Spleen (tissue), 11 donors: ENCODE data around the gene DENND1A. TPM values are rescaled to one million over a fixed set of nuclear protein-coding genes. Genes with fewer than 3 reads are reported as not detected.

Experiments
- DNase-seq: peaks from one replicate; pipeline ENCODE4 v3.0.0-alpha.2; 2020
- H3K27ac ChIP-seq, 8 donors: fragments of 200-600 bp; sonication (generic) in 7 of 8; 1 replicate in 4 of 8; 2 replicates in 4 of 8; pipeline versions ENCODE4 v1.5.0 to v1.8.0; 2016 to 2021; ENCODE audit warnings: inconsistent platforms in 4 of 8, mild to moderate bottlenecking in 4 of 8, moderate library complexity in 1 of 8
- H3K27me3 ChIP-seq, 7 donors: fragments of 200-600 bp; sonication (generic) in 6 of 7; replicated peaks in 1 of 7; 1 replicate in 4 of 7; 2 replicates in 3 of 7; pipeline versions ENCODE4 v1.5.0 to v1.8.0; 2016 to 2021; ENCODE audit warnings: inconsistent platforms in 3 of 7, mild to moderate bottlenecking in 1 of 7
- H3K36me3 ChIP-seq, 6 donors: fragments of 200-600 bp; sonication (generic) in 5 of 6; 1 replicate in 4 of 6; 2 replicates in 2 of 6; pipeline versions ENCODE4 v1.5.0 to v1.8.0; 2016 to 2021; ENCODE audit warnings: inconsistent platforms in 2 of 6
- H3K4me1 ChIP-seq, 6 donors: fragments of 200-600 bp; sonication (generic) in 5 of 6; 1 replicate in 3 of 6; 2 replicates in 3 of 6; pipeline versions ENCODE4 v1.5.0 to v1.8.0; 2016 to 2021; ENCODE audit warnings: inconsistent platforms in 3 of 6
- H3K4me3 ChIP-seq, 8 donors: fragments of 200-600 bp; sonication (generic) in 7 of 8; 1 replicate in 4 of 8; 2 replicates in 4 of 8; pipeline versions ENCODE4 v1.5.0 to v1.8.0; 2016 to 2021; ENCODE audit warnings: inconsistent platforms in 4 of 8, mild to moderate bottlenecking in 4 of 8, moderate library complexity in 2 of 8
- H3K9me3 ChIP-seq, 8 donors: fragments of 200-600 bp; sonication (generic) in 7 of 8; 1 replicate in 4 of 8; 2 replicates in 4 of 8; pipeline versions ENCODE4 v1.5.0 to v1.8.0; 2016 to 2021; ENCODE audit warnings: inconsistent platforms in 4 of 8
- POLR2A ChIP-seq, 3 donors: fragments of 450-650 bp; IDR thresholded peaks; one replicate each; pipeline ENCODE4 v1.5.1; 2017; ENCODE audit warnings: antibody characterized with exemption in 3 of 3, mild to moderate bottlenecking in 1 of 3
- POLR2AphosphoS5 ChIP-seq, 3 donors: sonication (generic); formaldehyde crosslinking; IDR thresholded peaks; one replicate each; pipeline ENCODE4 v1.5.1; 2017; ENCODE audit warnings: antibody characterized with exemption in 3 of 3
- WGBS, 5 donors: extraction: QIAGEN DNeasy Blood & Tissue Kit in 3 of 5; methylation state at CpG; one replicate each; pipeline versions ENCODE4 v1.1.5 to v1.1.7; 2013 to 2018; 5-methylcytosine and 5-hydroxymethylcytosine counted together
- intact Hi-C: fragments of 100-400 bp; cut with DNase I; formaldehyde crosslinking; loops from one replicate; pipeline ENCODE4 v1.15.0; 2023; ENCODE audit warnings: low total_unique reads
- polyA plus RNA-seq, 3 donors: library from polyadenylated mRNA; stranded (reverse); fragments of 200-250 nt; gene quantifications; one replicate each; pipeline ENCODE4 v1.2.1, GENCODE V29; 2013
- total RNA-seq, 7 donors: library from RNA; depleted of rRNA in 3 of 7; stranded (reverse); fragments of >200 nt in 3 of 7; fragmentation: NEBNext Ultra II Directional in 4 of 7; extraction: Animal tissue kit (Norgen Biotek cat#: 25700) in 4 of 7; gene quantifications; one replicate each; pipeline versions ENCODE4 v1.1.0 to v1.2.1, GENCODE V29; 2016 to 2021
- TF ChIP-seq, protein P1 (sequence below), 11 experiments: fragments of 200-600 bp in 7 of 11; fragments of 450-650 bp in 4 of 11; sonication (generic) in 4 of 11; IDR thresholded peaks in 8 of 11; conservative IDR thresholded peaks in 3 of 11; 1 replicate in 7 of 11; 2 replicates in 4 of 11; pipeline versions ENCODE4 v1.4.0 to v1.8.0; 2016 to 2021; ENCODE audit warnings: antibody characterized with exemption in 11 of 11, inconsistent platforms in 4 of 11, mild to moderate bottlenecking in 1 of 11
- donor health status: healthy with polysubstance abuse.
- donor health status: DM: no; HTN: no; CAD: no; lungs with moderate emphysema.
- donor health status: DM: no; HTN: no; CAD: no.
- donor health status: Bipolar disorder and iron deficiency.
- donor health status: healthy.
- donor health status: DM: no; HTN: no; CAD: no.
- donor health status: DM: yes; HTN: yes; CAD: no.

DENND1A gene
- total and polyA plus RNA-seq, 10 donors, result 5.4 to 59.3 (median 48.8) TPM

DNA sequence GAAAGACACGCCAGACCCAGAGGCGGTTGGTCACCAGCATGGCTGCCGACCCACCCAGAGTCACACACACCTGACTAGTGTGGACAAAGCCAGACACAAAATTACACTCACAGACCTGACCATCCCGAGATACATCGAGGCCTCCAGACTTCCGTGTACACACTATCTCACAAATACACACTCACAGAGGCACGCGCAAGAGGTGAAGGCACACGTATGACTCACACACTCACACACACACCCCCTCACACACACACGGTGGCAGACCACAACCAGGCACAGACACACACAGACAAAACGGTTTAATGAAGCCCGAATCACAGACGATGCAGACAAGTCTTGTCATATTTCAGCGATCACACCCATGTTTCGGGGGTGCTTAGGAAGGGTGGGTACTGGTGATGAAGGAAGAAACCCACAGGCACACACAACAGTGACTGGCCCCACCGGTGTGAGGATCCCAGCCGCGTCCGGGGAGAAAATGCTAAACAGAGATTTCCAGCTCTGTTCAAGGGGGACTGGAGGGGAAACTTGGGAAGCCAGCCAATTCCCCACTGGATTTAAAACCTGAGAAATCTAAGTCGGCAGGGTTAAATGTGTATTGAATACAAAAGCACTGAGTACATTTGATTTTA is 522.6 kb downstream of the DENND1A start:
- peaks cover 0 to 6% (median 0%) of the 10 kb centered on the region in 6 donors for H3K4me1 ChIP-seq
- intact Hi-C loops, result no loop called here
- 83 to 93% (median 88%) methylated on average over 20 of the region's 20 CpGs for WGBS, 5 donors
- no peak overlapping the region for H3K4me3 ChIP-seq
- DNase-seq, result peak; percentile 30
- peaks cover 0 to 63% (median 3%) of the 10 kb centered on the region in 6 donors for H3K36me3 ChIP-seq
- TF ChIP-seq POLR2AphosphoS5 (IDR thresholded peaks at IDR 0.05) (no peak), POLR2A (IDR thresholded peaks at IDR 0.05) (no peak)
- TF ChIP-seq, protein P1, sequence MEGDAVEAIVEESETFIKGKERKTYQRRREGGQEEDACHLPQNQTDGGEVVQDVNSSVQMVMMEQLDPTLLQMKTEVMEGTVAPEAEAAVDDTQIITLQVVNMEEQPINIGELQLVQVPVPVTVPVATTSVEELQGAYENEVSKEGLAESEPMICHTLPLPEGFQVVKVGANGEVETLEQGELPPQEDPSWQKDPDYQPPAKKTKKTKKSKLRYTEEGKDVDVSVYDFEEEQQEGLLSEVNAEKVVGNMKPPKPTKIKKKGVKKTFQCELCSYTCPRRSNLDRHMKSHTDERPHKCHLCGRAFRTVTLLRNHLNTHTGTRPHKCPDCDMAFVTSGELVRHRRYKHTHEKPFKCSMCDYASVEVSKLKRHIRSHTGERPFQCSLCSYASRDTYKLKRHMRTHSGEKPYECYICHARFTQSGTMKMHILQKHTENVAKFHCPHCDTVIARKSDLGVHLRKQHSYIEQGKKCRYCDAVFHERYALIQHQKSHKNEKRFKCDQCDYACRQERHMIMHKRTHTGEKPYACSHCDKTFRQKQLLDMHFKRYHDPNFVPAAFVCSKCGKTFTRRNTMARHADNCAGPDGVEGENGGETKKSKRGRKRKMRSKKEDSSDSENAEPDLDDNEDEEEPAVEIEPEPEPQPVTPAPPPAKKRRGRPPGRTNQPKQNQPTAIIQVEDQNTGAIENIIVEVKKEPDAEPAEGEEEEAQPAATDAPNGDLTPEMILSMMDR (IDR thresholded peaks at IDR 0.05 in 8 of 11, conservative IDR thresholded peaks at IDR 0.05 in 3 of 11), result no peak
- no peak overlapping the region for H3K27ac ChIP-seq
- H3K9me3 ChIP-seq, result no peaks in the 10 kb centered on the region
- no peaks in the 10 kb centered on the region for H3K27me3 ChIP-seq

DNA sequence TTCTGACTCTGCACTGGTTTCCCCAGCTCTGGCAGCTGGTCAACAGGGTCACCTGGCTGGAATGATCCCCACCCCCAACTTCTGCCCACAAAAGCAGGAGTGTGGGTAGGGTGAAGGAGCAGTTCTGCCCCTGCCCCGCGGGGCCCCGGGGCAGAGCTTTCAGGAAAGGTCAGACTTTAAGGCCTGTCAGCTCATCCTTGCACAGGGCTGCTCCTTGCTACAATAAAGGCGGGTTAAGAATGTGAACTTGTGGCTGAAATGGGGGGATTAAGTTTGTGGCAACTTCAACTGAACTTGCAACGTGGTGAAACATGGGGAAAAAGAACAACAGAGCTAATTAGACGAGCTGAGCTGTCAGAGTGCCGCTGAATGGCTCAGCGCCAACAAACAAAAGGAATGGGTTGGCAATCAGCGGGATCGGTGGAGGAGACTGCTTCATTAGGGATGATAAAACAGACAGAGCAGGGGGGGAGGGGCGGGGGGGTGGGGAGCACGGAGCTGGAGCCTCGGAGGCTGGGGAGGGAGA is 523.2 kb downstream of the DENND1A start:
- WGBS, 5 donors, result 70 to 84% (median 77%) methylated on average over 13 of the region's 13 CpGs
- no peak overlapping the region for H3K27ac ChIP-seq
- intact Hi-C loops, result no loop called here
- no peaks in the 10 kb centered on the region for H3K9me3 ChIP-seq
- H3K36me3 ChIP-seq, result peaks cover 0 to 63% (median 3%) of the 10 kb centered on the region in 6 donors
- peaks cover 0 to 6% (median 0%) of the 10 kb centered on the region in 6 donors for H3K4me1 ChIP-seq
- H3K27me3 ChIP-seq, result no peaks in the 10 kb centered on the region
- TF ChIP-seq POLR2AphosphoS5 (IDR thresholded peaks at IDR 0.05), result no peak
- TF ChIP-seq, protein P1 (IDR thresholded peaks at IDR 0.05 in 8 of 11, conservative IDR thresholded peaks at IDR 0.05 in 3 of 11), result no peak
- no peak for TF ChIP-seq POLR2A (IDR thresholded peaks at IDR 0.05)
- H3K4me3 ChIP-seq, result no peak overlapping the region
- DNase-seq, result peak; percentile 9

DNA sequence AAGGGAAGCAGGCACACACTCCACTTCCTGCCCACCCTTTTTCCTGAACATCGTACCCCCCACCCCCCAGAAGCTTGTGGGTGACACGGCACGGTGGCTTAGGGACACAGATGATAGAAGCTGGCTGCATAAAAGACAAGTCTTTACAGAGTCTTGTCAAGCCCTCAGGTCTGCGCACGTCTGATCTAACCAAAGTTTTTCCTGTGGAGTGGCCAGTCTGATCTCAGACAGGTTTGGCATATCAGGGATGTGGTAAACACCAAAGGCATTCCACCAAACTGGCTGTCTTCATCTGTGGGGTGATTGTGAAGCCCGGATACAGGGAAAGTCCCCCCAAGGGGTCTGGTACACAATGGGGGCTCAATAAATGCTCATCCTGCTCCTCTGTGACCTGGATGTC is 523.9 kb downstream of the DENND1A start:
- H3K27me3 ChIP-seq, result no peaks in the 10 kb centered on the region
- WGBS, 5 donors, result 69 to 82% (median 77%) methylated on average over 6 of the region's 6 CpGs
- H3K9me3 ChIP-seq, result no peaks in the 10 kb centered on the region
- peaks cover 0 to 63% (median 3%) of the 10 kb centered on the region in 6 donors for H3K36me3 ChIP-seq
- peak; percentile 20 for DNase-seq
- H3K4me1 ChIP-seq, result peaks cover 0 to 6% (median 0%) of the 10 kb centered on the region in 6 donors
- no peak overlapping the region for H3K4me3 ChIP-seq
- intact Hi-C loops, result no loop called here
- no peak overlapping the region for H3K27ac ChIP-seq
- TF ChIP-seq, protein P1 (IDR thresholded peaks at IDR 0.05 in 8 of 11, conservative IDR thresholded peaks at IDR 0.05 in 3 of 11), result no peak
- TF ChIP-seq POLR2A (IDR thresholded peaks at IDR 0.05), result no peak
- TF ChIP-seq POLR2AphosphoS5 (IDR thresholded peaks at IDR 0.05), result no peak

DNA sequence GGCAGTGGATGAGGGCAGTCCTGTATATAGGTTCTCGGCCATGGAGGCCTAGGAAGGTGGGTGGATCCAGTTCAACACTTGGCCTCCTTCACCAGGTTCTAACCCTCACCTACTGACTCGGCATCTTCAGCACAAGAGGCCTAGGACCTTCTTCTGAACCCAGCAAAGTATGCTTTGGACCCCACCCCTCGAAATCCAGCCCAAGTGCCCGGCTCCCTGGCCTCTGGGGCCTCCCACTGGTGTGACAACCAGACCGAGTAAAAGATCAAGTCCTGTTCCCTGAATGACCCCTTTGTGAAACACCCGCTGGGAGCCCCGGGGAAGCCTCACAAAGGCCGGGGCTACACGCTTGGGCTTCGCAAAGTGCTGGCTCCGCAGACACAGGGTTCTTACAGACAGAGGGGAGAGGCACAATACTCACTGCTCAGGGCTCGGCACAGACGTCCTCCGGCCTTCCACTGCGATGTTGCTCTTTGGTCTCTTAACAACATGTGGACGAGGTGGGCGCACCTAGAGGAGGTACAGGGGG is 526.9 kb downstream of the DENND1A start:
- 91 to 96% (median 93%) methylated on average over 13 to 17 of the region's 17 CpGs for WGBS, 5 donors
- Histone ChIP-seq H3K36me3 (peaks cover 0 to 68% (median 3%) of the 10 kb centered on the region in 6 donors), H3K27me3 (no peaks in the 10 kb centered on the region), H3K4me3 (no peak overlapping the region), H3K9me3 (no peaks in the 10 kb centered on the region), H3K27ac (no peak overlapping the region), H3K4me1 (peaks cover 0 to 6% (median 0%) of the 10 kb centered on the region in 6 donors)
- intact Hi-C loops, result no loop called here
- TF ChIP-seq POLR2AphosphoS5 (IDR thresholded peaks at IDR 0.05) (no peak), POLR2A (IDR thresholded peaks at IDR 0.05) (no peak)
- TF ChIP-seq, protein P1 (IDR thresholded peaks at IDR 0.05 in 8 of 11, conservative IDR thresholded peaks at IDR 0.05 in 3 of 11), result no peak
- DNase-seq, result no peak
